Spleen (tissue), 11 donors: Measurements from ENCODE around the gene RAP1GAP. TPM values are rescaled to one million over a fixed set of nuclear protein-coding genes. Genes with fewer than 3 reads are reported as not detected.

Experiments
- DNase-seq: peaks from one replicate; pipeline ENCODE4 v3.0.0-alpha.2; 2020
- H3K27ac ChIP-seq, 8 donors: fragments of 200-600 bp; sonication (generic) in 7 of 8; 1 replicate in 4 of 8; 2 replicates in 4 of 8; pipeline versions ENCODE4 v1.5.0 to v1.8.0; 2016 to 2021; ENCODE audit warnings: inconsistent platforms in 4 of 8, mild to moderate bottlenecking in 4 of 8, moderate library complexity in 1 of 8
- H3K27me3 ChIP-seq, 7 donors: fragments of 200-600 bp; sonication (generic) in 6 of 7; replicated peaks in 1 of 7; 1 replicate in 4 of 7; 2 replicates in 3 of 7; pipeline versions ENCODE4 v1.5.0 to v1.8.0; 2016 to 2021; ENCODE audit warnings: inconsistent platforms in 3 of 7, mild to moderate bottlenecking in 1 of 7
- H3K36me3 ChIP-seq, 6 donors: fragments of 200-600 bp; sonication (generic) in 5 of 6; 1 replicate in 4 of 6; 2 replicates in 2 of 6; pipeline versions ENCODE4 v1.5.0 to v1.8.0; 2016 to 2021; ENCODE audit warnings: inconsistent platforms in 2 of 6
- H3K4me1 ChIP-seq, 6 donors: fragments of 200-600 bp; sonication (generic) in 5 of 6; 1 replicate in 3 of 6; 2 replicates in 3 of 6; pipeline versions ENCODE4 v1.5.0 to v1.8.0; 2016 to 2021; ENCODE audit warnings: inconsistent platforms in 3 of 6
- H3K4me3 ChIP-seq, 8 donors: fragments of 200-600 bp; sonication (generic) in 7 of 8; 1 replicate in 4 of 8; 2 replicates in 4 of 8; pipeline versions ENCODE4 v1.5.0 to v1.8.0; 2016 to 2021; ENCODE audit warnings: inconsistent platforms in 4 of 8, mild to moderate bottlenecking in 4 of 8, moderate library complexity in 2 of 8
- H3K9me3 ChIP-seq, 8 donors: fragments of 200-600 bp; sonication (generic) in 7 of 8; 1 replicate in 4 of 8; 2 replicates in 4 of 8; pipeline versions ENCODE4 v1.5.0 to v1.8.0; 2016 to 2021; ENCODE audit warnings: inconsistent platforms in 4 of 8
- CTCF ChIP-seq, 11 experiments: fragments of 200-600 bp in 7 of 11; fragments of 450-650 bp in 4 of 11; sonication (generic) in 4 of 11; IDR thresholded peaks in 8 of 11; conservative IDR thresholded peaks in 3 of 11; 1 replicate in 7 of 11; 2 replicates in 4 of 11; pipeline versions ENCODE4 v1.4.0 to v1.8.0; 2016 to 2021; ENCODE audit warnings: antibody characterized with exemption in 11 of 11, inconsistent platforms in 4 of 11, mild to moderate bottlenecking in 1 of 11
- POLR2A ChIP-seq, 3 donors: fragments of 450-650 bp; IDR thresholded peaks; one replicate each; pipeline ENCODE4 v1.5.1; 2017; ENCODE audit warnings: antibody characterized with exemption in 3 of 3, mild to moderate bottlenecking in 1 of 3
- POLR2AphosphoS5 ChIP-seq, 3 donors: sonication (generic); formaldehyde crosslinking; IDR thresholded peaks; one replicate each; pipeline ENCODE4 v1.5.1; 2017; ENCODE audit warnings: antibody characterized with exemption in 3 of 3
- WGBS, 5 donors: extraction: QIAGEN DNeasy Blood & Tissue Kit in 3 of 5; methylation state at CpG; one replicate each; pipeline versions ENCODE4 v1.1.5 to v1.1.7; 2013 to 2018; 5-methylcytosine and 5-hydroxymethylcytosine counted together
- intact Hi-C: fragments of 100-400 bp; cut with DNase I; formaldehyde crosslinking; loops from one replicate; pipeline ENCODE4 v1.15.0; 2023; ENCODE audit warnings: low total_unique reads
- polyA plus RNA-seq, 3 donors: library from polyadenylated mRNA; stranded (reverse); fragments of 200-250 nt; gene quantifications; one replicate each; pipeline ENCODE4 v1.2.1, GENCODE V29; 2013
- total RNA-seq, 7 donors: library from RNA; depleted of rRNA in 3 of 7; stranded (reverse); fragments of >200 nt in 3 of 7; fragmentation: NEBNext Ultra II Directional in 4 of 7; extraction: Animal tissue kit (Norgen Biotek cat#: 25700) in 4 of 7; gene quantifications; one replicate each; pipeline versions ENCODE4 v1.1.0 to v1.2.1, GENCODE V29; 2016 to 2021
- donor health status: healthy with polysubstance abuse.
- donor health status: DM: no; HTN: no; CAD: no; lungs with moderate emphysema.
- donor health status: DM: no; HTN: no; CAD: no.
- donor health status: Bipolar disorder and iron deficiency.
- donor health status: healthy.
- donor health status: DM: no; HTN: no; CAD: no.
- donor health status: DM: yes; HTN: yes; CAD: no.

RAP1GAP gene
- total and polyA plus RNA-seq, 10 donors: 0.30 to 12.1 (median 0.86) TPM

GRCh38 chr1:21630571-21631343 is 38.4 kb downstream of the RAP1GAP start:
- Histone ChIP-seq H3K27me3 (peaks cover 0 to 84% (median 7%) of the 10 kb centered on the region in 7 donors), H3K4me1 (no peaks in the 10 kb centered on the region), H3K36me3 (no peaks in the 10 kb centered on the region), H3K27ac (no peak overlapping the region), H3K4me3 (no peak overlapping the region), H3K9me3 (no peaks in the 10 kb centered on the region)
- intact Hi-C loops: no loop called here
- WGBS, 5 donors: 53 to 73% (median 66%) methylated on average over 13 of the region's 13 CpGs
- no peak for DNase-seq
- TF ChIP-seq POLR2AphosphoS5 (IDR thresholded peaks at IDR 0.05) (no peak), CTCF (IDR thresholded peaks at IDR 0.05 in 8 of 11, conservative IDR thresholded peaks at IDR 0.05 in 3 of 11) (no peak), POLR2A (IDR thresholded peaks at IDR 0.05) (no peak)

- H3K9me3 ChIP-seq: no peaks in the 10 kb centered on the region
- TF ChIP-seq POLR2A (IDR thresholded peaks at IDR 0.05): no peak
- no peak for TF ChIP-seq POLR2AphosphoS5 (IDR thresholded peaks at IDR 0.05)
- no peak for TF ChIP-seq CTCF (IDR thresholded peaks at IDR 0.05 in 8 of 11, conservative IDR thresholded peaks at IDR 0.05 in 3 of 11)
- no peaks in the 10 kb centered on the region for H3K4me1 ChIP-seq
- no peak overlapping the region for H3K4me3 ChIP-seq
- H3K27me3 ChIP-seq: peaks cover 0 to 82% (median 7%) of the 10 kb centered on the region in 7 donors
- DNase-seq: no peak
- H3K27ac ChIP-seq: no peak overlapping the region
- intact Hi-C loops: no loop called here
- WGBS, 5 donors: 78 to 94% (median 86%) methylated on average over 4 of the region's 4 CpGs
- H3K36me3 ChIP-seq: no peaks in the 10 kb centered on the region
Observed at GRCh38 chr1:21629971-21630370, 39.2 kb downstream of the RAP1GAP start.

- peaks cover 0 to 80% (median 7%) of the 10 kb centered on the region in 7 donors for H3K27me3 ChIP-seq
- no peak overlapping the region for H3K4me3 ChIP-seq
- DNase-seq: no peak
- H3K36me3 ChIP-seq: no peaks in the 10 kb centered on the region
- H3K9me3 ChIP-seq: no peaks in the 10 kb centered on the region
- 19 to 31% (median 28%) methylated on average over 7 of the region's 7 CpGs for WGBS, 5 donors
- intact Hi-C loops: no loop called here
- TF ChIP-seq POLR2AphosphoS5 (IDR thresholded peaks at IDR 0.05) (no peak), POLR2A (IDR thresholded peaks at IDR 0.05) (no peak), CTCF (IDR thresholded peaks at IDR 0.05 in 8 of 11, conservative IDR thresholded peaks at IDR 0.05 in 3 of 11) (no peak)
- H3K4me1 ChIP-seq: no peaks in the 10 kb centered on the region
- H3K27ac ChIP-seq: no peak overlapping the region
Observed at GRCh38 chr1:21628798-21629393, 40.3 kb downstream of the RAP1GAP start.

- TF ChIP-seq CTCF (IDR thresholded peaks at IDR 0.05 in 8 of 11, conservative IDR thresholded peaks at IDR 0.05 in 3 of 11) (no peak), POLR2AphosphoS5 (IDR thresholded peaks at IDR 0.05) (no peak), POLR2A (IDR thresholded peaks at IDR 0.05) (no peak)
- DNase-seq: no peak
- Histone ChIP-seq H3K27ac (no peak overlapping the region), H3K27me3 (peaks cover 0 to 81% (median 8%) of the 10 kb centered on the region in 7 donors), H3K36me3 (no peaks in the 10 kb centered on the region), H3K9me3 (no peaks in the 10 kb centered on the region), H3K4me1 (peaks cover 0 to 12% (median 5%) of the 10 kb centered on the region in 6 donors), H3K4me3 (no peak overlapping the region)
- intact Hi-C loops: no loop called here
- WGBS, 5 donors: 73 to 89% (median 84%) methylated on average over 7 to 11 of the region's 11 CpGs
Observed at GRCh38 chr1:21626921-21627339, 42.2 kb downstream of the RAP1GAP start.
